HG02973 (cell line): ENCODE measurements around the gene PPARG.

Experiments used
- ATAC-seq: cut with Tn5 transposase; IDR thresholded peaks from one replicate; pipeline ENCODE4 v1.9.1; 2021; ENCODE audit warnings: moderate library complexity; ENCODE audit not compliant: unreplicated experiment

PPARG gene

GRCh38 chr3:12408984-12409683 lies 120.3 kb downstream of the PPARG start:
- no peak for ATAC-seq

DNA sequence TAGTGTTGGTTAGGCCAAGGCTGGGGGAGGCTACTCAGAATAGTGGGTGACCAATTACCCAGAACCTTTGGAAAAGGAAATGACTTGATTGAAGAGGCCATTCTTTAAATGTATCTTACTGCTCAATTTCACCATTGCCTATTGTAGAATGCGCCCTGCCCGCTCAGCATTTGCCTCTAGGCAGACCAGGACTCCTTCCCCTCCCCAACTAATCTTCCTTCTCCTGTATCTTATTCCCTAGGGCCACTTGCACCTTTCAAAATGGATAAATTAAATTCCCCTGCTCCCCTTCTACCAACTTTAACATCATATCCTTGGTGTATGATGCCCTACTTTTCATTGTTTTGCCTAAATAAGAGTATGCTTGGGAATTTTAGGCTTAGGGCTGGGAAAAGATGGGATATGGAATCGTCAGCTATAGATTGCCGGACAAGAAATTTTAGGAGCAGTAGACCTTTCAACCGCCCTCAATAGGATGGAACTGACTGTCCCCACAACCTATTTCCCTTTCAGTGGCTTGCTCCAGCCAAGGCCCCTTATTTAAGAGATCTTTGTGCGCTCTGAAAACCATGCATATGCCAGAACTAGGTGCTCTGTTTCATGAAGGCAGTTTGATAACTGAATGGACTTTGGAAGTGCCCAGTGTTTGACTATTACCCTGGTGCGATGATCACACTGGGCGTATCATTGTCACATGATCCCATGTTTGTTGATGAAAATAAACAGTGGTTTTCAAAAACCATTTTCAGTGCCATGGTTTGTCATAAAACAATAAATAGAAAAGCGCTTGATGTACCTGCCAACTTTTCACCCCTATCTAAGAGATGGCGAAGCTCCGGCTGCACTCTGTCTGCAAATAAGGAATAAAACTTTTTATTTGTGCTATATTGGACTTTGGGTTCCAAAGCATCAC lies 121.1 kb downstream of the PPARG start:
- ATAC-seq: no peak

- ATAC-seq: no peak
Measured at GRCh38 chr3:12413721-12414255, 124.9 kb downstream of the PPARG start.

DNA sequence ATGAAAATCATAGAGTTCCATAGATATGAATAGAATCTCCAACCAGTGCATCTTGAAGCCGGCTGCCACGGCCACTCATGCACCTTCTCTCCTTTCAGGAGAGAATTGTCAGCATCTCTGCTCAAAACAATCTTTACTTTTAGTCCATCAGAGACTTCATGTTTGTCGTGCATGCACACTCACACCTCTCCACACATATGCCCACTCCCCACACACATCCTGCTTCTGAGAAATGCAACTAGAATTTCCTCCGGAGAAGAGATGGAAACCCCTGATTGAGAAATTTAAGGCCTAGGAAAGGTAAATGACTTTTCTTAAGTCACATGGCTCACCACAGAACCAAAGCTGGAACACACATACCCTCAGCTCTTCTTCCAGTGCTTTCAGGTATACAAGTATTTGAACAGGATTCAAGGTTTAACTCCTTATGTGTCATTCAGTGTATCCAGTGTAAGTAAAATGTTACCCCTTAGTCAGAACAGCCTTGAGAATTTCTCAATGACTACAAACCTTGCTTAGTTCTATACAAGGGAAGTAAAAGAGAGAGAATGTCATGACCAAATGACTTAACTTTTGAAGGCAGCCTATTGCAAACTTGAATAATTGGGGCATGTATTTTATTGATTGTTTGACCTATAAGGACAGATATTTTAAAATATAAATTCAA lies 126.3 kb downstream of the PPARG start:
- ATAC-seq: no peak

DNA sequence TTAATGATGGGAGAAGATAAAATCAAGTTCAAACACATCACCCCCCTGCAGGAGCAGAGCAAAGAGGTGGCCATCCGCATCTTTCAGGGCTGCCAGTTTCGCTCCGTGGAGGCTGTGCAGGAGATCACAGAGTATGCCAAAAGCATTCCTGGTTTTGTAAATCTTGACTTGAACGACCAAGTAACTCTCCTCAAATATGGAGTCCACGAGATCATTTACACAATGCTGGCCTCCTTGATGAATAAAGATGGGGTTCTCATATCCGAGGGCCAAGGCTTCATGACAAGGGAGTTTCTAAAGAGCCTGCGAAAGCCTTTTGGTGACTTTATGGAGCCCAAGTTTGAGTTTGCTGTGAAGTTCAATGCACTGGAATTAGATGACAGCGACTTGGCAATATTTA lies 127.9 kb downstream of the PPARG start:
- ATAC-seq: no peak

- ATAC-seq: no peak
Measured at GRCh38 chr3:12420393-12420792, 131.5 kb downstream of the PPARG start.

DNA sequence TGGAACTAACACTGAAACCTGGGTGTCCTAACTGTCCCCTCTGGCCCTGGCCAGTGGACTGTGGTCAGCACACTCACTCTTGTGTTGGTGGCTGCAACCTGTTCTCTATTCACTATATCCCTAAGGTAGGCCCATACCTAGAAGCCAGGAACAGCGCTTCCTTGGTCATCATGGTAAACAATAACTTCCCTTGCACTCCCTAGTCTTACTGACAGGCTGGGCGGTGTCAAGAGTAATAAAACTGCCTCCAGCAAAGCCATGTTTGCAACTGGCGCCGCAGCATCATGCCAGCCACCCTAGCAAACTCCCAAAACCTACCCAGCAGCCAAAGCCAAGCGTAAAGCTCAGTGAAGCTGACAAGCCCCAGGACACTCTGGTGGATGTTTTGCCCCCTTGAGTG lies 132.3 kb downstream of the PPARG start:
- no peak for ATAC-seq

DNA sequence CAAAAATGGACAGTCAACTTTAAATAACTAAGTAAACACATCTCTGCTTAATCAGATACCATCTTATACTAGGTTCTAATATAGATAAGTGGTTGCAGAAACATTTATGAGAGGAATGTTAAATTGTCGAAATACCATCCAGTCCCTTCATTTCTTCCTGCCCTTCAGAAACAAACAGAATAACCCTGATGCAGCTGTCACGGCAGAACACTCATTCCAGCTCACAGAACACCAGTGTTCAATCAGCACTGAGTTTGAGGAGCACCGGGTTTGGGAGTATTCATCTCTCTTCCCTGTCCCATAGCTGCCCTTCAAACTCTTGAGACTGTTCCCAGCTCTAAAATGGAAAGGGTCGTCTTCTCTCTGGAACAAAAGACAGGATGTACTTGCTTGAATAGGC lies 134.3 kb downstream of the PPARG start:
- no peak for ATAC-seq

DNA sequence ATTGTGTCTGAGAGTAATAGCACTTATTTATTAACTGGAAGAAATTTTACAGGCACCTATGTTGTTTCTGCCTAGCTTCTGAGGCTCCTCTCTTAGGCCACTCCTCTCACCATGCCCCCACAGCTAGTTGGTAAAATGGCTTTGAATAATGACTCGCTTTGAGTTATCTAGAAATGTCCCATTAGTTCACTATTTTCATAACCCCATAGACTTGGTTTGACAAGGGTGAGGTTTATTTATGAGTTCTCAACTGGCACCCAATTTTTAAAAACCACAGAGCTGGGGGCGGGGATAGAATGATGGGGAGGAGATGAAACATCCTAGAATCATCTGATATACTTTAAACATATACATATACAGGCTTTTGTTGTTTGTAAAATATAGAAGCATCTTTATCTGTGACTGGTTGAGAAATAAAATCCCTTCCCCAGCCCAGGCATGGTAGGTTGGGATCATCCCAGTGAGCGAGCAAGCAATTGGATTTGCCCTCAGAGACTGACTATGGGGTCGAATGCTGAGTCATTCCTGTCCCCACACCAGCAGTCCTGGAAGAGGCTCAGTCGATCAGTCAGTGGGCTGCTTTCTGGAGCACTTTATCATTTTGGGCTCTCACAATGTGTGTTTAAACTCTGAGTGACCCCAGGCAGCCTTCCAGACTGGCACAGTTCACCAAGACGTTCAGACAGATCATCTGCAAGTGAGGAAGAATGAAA lies 135.2 kb downstream of the PPARG start:
- no peak for ATAC-seq

DNA sequence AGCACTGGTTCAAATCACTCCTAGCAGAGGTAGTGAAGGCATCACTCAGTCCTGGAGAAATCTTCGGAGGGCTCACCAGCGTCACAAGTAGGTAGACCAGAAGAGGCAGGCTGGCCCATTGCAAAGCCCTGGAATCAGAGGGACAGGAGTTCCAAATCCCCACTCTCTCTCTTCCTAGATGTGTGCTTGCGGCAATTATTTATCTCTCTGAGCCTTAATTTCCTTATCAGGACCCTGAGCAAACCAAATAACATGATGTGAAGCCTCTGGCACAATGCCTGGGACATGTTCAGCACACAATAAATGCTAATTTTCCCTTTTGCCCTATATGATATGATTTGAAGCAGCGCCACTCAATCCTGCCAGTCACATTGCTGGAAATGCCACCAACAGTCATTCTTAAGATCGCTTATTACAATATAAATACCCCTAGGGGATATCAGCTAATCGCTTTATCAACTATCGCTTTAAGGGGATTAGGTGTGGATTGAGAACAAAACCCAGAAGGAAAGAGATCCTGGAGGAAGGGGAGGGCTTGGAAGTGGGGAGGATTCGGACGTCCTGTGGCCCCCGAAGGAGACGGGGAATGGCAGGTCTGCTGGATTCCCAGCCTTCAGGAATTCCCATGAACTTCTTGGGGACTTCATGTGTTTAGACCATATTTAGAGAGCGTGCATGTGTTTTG lies 135.9 kb downstream of the PPARG start:
- no peak for ATAC-seq

DNA sequence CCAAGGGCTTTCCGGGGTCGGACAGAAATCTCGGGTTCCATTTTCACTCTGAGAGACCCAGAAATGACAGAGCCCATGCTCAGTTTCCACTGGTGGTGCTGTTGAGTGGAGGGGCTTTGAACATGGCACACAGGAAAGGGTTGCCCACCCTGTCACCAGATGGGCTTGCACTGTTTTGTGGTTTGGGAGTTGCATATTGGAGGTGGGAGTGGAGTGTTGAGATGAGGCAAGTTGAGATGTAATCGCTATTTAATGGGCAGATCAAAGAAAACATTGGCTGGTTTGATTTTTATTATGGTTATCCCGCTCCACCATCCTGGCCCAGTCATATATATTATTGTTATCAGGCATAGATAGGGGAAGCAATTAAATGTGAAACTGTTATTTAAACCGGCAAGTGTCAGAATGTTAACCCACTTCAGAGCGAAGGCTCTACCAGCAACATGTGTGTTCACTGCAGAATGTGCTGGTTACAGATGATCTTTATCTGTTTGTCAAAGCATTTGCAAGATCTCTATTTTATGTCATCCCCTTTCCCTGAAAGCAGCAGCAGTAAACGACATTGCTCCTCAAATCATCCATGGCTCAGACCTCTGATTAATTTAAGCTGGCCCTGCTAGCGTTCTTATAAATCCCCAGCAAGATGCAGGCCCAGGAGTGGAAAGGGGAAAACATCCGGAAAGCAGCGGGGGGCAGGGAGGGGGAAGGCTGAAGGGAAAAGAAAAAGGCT lies 137.1 kb downstream of the PPARG start:
- ATAC-seq: no peak

GRCh38 chr3:12427551-12427950 lies 138.7 kb downstream of the PPARG start:
- ATAC-seq: no peak

GRCh38 chr3:12428126-12428525 lies 139.3 kb downstream of the PPARG start:
- no peak for ATAC-seq

GRCh38 chr3:12430086-12430485 lies 141.2 kb downstream of the PPARG start:
- no peak for ATAC-seq

DNA sequence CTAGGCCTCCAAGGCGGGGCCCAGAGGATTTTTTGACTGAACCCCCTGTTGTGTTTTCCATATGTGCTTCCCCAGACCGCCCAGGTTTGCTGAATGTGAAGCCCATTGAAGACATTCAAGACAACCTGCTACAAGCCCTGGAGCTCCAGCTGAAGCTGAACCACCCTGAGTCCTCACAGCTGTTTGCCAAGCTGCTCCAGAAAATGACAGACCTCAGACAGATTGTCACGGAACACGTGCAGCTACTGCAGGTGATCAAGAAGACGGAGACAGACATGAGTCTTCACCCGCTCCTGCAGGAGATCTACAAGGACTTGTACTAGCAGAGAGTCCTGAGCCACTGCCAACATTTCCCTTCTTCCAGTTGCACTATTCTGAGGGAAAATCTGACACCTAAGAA lies 145.0 kb downstream of the PPARG start:
- ATAC-seq: no peak

- ATAC-seq: no peak
Measured at GRCh38 chr3:12436514-12437220, 147.8 kb downstream of the PPARG start.

- no peak for ATAC-seq
Measured at GRCh38 chr3:12437221-12437605, 148.3 kb downstream of the PPARG start.

DNA sequence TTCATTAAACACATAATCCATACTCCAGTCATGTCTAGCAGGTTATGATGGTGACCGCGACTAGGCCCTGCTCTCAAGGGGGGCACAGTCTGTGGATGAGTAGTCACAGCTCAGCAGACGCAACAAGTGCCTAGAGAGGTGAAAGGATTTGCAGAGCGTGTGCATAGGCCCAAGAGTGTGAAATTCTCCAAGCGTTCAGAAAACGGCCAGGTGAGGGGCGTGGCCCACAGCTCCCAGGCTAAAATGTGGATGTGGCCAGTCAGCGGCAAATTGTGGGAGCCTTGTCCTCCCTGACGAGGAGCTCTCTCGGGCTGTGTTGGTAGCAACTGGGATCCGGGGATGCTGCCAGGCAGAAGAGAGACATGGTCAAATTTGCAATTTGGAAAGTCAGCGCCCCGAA lies 149.0 kb downstream of the PPARG start:
- ATAC-seq: no peak

- ATAC-seq: no peak
Measured at GRCh38 chr3:12438318-12438717, 149.4 kb downstream of the PPARG start.
